ENCODE results near the gene TLR1.
A peak's percentile ranks its signal among the peaks of the same experiment; 100 is the strongest.
"Not testable (repeated sequence)": the region's sequence is repeated elsewhere in the genome, so short reads cannot be mapped to it uniquely, and the experiment has no call there.

The TLR1 gene

GRCh38 chr4:38805530-38806145 is 1.0 kb upstream of the TLR1 start:
- no peak for DNase-seq (ENCODE audit: low read depth)

GRCh38 chr4:38803833-38804653 is 548 bp downstream of the TLR1 start:
- no peak for DNase-seq (ENCODE audit: low read depth)

GRCh38 chr4:38802561-38803355 is 1.8 kb downstream of the TLR1 start:
- no peak for DNase-seq (ENCODE audit: low read depth)

GRCh38 chr4:38800961-38801450 is 3.6 kb downstream of the TLR1 start:
- no peak for DNase-seq (ENCODE audit: low read depth)

- DNase-seq (ENCODE audit: low read depth): no peak
These were observed 4.2 kb downstream of the TLR1 start for GRCh38 chr4:38800366-38800765.

- no peak for DNase-seq (ENCODE audit: low read depth)
These were observed 9.5 kb downstream of the TLR1 start for GRCh38 chr4:38795087-38795486.

GRCh38 chr4:38794051-38794450 is 10.5 kb downstream of the TLR1 start:
- no peak for DNase-seq (ENCODE audit: low read depth)

GRCh38 chr4:38791010-38791409 is 13.6 kb downstream of the TLR1 start:
- no peak for DNase-seq (ENCODE audit: low read depth)

GRCh38 chr4:38788317-38788716 is 16.3 kb downstream of the TLR1 start:
- DNase-seq (ENCODE audit: low read depth): no peak

- no peak for DNase-seq (ENCODE audit: low read depth)
These were observed 16.9 kb downstream of the TLR1 start for GRCh38 chr4:38787693-38788092.

- DNase-seq (ENCODE audit: low read depth): no peak
These were observed 18.6 kb downstream of the TLR1 start for GRCh38 chr4:38785901-38786402.

- no peak for DNase-seq (ENCODE audit: low read depth)
These were observed 19.4 kb downstream of the TLR1 start for GRCh38 chr4:38785041-38785790.

- DNase-seq (ENCODE audit: low read depth): no peak
These were observed 20.4 kb downstream of the TLR1 start for GRCh38 chr4:38784141-38784540.

GRCh38 chr4:38783109-38783460 is 21.5 kb downstream of the TLR1 start:
- no peak for DNase-seq (ENCODE audit: low read depth)

- peak; percentile 14 for DNase-seq (ENCODE audit: low read depth)
These were observed 22.0 kb downstream of the TLR1 start, which contains the start of gene TLR10 for GRCh38 chr4:38782452-38783108. Gene TLR10 (minus strand): TSS chr4:38782990. CDS start chr4:38775590, 7,400 bp downstream.

GRCh38 chr4:38781854-38782261 is 22.7 kb downstream of the TLR1 start:
- DNase-seq (ENCODE audit: low read depth): no peak

GRCh38 chr4:38780833-38781484 is 23.6 kb downstream of the TLR1 start:
- DNase-seq (ENCODE audit: low read depth): no peak

- no peak for DNase-seq (ENCODE audit: low read depth)
These were observed 24.8 kb downstream of the TLR1 start for GRCh38 chr4:38779790-38780189.

- DNase-seq (ENCODE audit: low read depth): not testable (repeated sequence)
These were observed 26.7 kb downstream of the TLR1 start for GRCh38 chr4:38777925-38778324.

- DNase-seq (ENCODE audit: low read depth): no peak
These were observed 29.3 kb downstream of the TLR1 start for GRCh38 chr4:38775326-38775725.

Data from stimulated activated CD8-positive, alpha-beta memory T cell treated with anti-CD3 and anti-CD28 coated beads, Interleukin-15, amount 100 ng/mL, for 1 hour (primary cell).